HepG2 (cell line): ENCODE results near the gene AP4M1. TPM values are rescaled to one million over a fixed set of nuclear protein-coding genes. Genes with fewer than 3 reads are reported as not detected.

Source experiments
- ARNT2 ChIP-seq: sonication (generic); formaldehyde crosslinking; IDR thresholded peaks from 2 replicates; pipeline ENCODE4 v1.8.0; 2022; ENCODE audit warnings: mild to moderate bottlenecking, low read depth, missing genetic modification reagents, moderate library complexity
- FOXK2 ChIP-seq: fragments of 450-650 bp; IDR thresholded peaks from 2 replicates; pipeline ENCODE4 v1.6.1; 2016
- FOXP4 ChIP-seq: sonication (generic); formaldehyde crosslinking; IDR thresholded peaks from 2 replicates; pipeline ENCODE4 v1.4.0; 2020; ENCODE audit warnings: missing genetic modification reagents
- HNF4G ChIP-seq, 2 experiments: sonication (generic) in 1 of 2; formaldehyde crosslinking in 1 of 2; IDR thresholded peaks; 2 replicates each; pipeline versions ENCODE4 v1.4.0 to v1.6.1; 2011 to 2020; ENCODE audit warnings: borderline replicate concordance in 2 of 2, low read depth in 2 of 2, mild to moderate bottlenecking in 2 of 2, low read length in 1 of 2, missing genetic modification reagents in 1 of 2, moderate library complexity in 1 of 2
- HOMEZ ChIP-seq: IDR thresholded peaks from 2 replicates; pipeline ENCODE4 v1.6.1; 2016; ENCODE audit warnings: low read depth
- JARID2 ChIP-seq: sonication (generic); formaldehyde crosslinking; IDR thresholded peaks from 2 replicates; pipeline ENCODE4 v1.8.1; 2023; ENCODE audit warnings: missing genetic modification reagents, inconsistent platforms; ENCODE audit not compliant: insufficient replicate concordance
- KLF11 ChIP-seq: IDR thresholded peaks from 2 replicates; pipeline ENCODE4 v1.6.1; 2016; ENCODE audit warnings: missing compliant biosample characterization
- MAX ChIP-seq: IDR thresholded peaks from 2 replicates; pipeline ENCODE4 v1.6.1; 2012; ENCODE audit warnings: inconsistent platforms
- MED1 ChIP-seq: sonication (generic); formaldehyde crosslinking; IDR thresholded peaks from 2 replicates; pipeline ENCODE4 v1.4.0; 2020; ENCODE audit warnings: missing genetic modification reagents
- MLX ChIP-seq: IDR thresholded peaks from 2 replicates; pipeline ENCODE4 v1.6.1; 2016
- PHF21A ChIP-seq: sonication (generic); formaldehyde crosslinking; IDR thresholded peaks from 2 replicates; pipeline ENCODE4 v1.5.0; 2020; ENCODE audit warnings: mild to moderate bottlenecking, missing genetic modification reagents
- PHF5A ChIP-seq: IDR thresholded peaks from one replicate; pipeline ENCODE4 v1.6.1; 2018; ENCODE audit warnings: low read depth, missing genetic modification reagents; ENCODE audit not compliant: unreplicated experiment
- POLR2A ChIP-seq, 2 experiments: IDR thresholded peaks; 2 replicates each; pipeline ENCODE4 v1.6.1; 2011; ENCODE audit warnings: low read depth in 2 of 2, low read length in 2 of 2, mild to moderate bottlenecking in 1 of 2, moderate library complexity in 1 of 2; ENCODE audit not compliant: insufficient read depth in 1 of 2
- RBFOX2 ChIP-seq: fragments of 200-400 bp; formaldehyde crosslinking; IDR thresholded peaks from 2 replicates; pipeline ENCODE4 v1.6.1; 2017; ENCODE audit warnings: low read depth, mild to moderate bottlenecking, low read length
- REPIN1 ChIP-seq: sonication (generic); formaldehyde crosslinking; IDR thresholded peaks from 2 replicates; pipeline ENCODE4 v1.8.0; 2022; ENCODE audit warnings: missing genetic modification reagents, low read depth, mild to moderate bottlenecking, borderline replicate concordance
- SALL1 ChIP-seq: sonication (generic); formaldehyde crosslinking; IDR thresholded peaks from 2 replicates; pipeline ENCODE4 v1.8.0; 2022; ENCODE audit warnings: mild to moderate bottlenecking, missing genetic modification reagents
- SALL2 ChIP-seq: sonication (generic); formaldehyde crosslinking; IDR thresholded peaks from 2 replicates; pipeline ENCODE4 v1.8.1; 2023; ENCODE audit warnings: mild to moderate bottlenecking, missing genetic modification reagents, inconsistent platforms
- TFAP4 ChIP-seq: sonication (generic); IDR thresholded peaks from 2 replicates; pipeline ENCODE4 v1.6.1; 2016; ENCODE audit warnings: low read depth, borderline replicate concordance
- WIZ ChIP-seq: sonication (generic); formaldehyde crosslinking; IDR thresholded peaks from 2 replicates; pipeline ENCODE4 v1.5.1; 2020; ENCODE audit warnings: mild to moderate bottlenecking, missing genetic modification reagents
- ZFP1 ChIP-seq: IDR thresholded peaks from 2 replicates; pipeline ENCODE4 v1.6.1; 2016
- ZFY ChIP-seq: sonication (generic); formaldehyde crosslinking; IDR thresholded peaks from 2 replicates; pipeline ENCODE4 v1.4.0; 2020; ENCODE audit warnings: missing genetic modification reagents
- ZNF234 ChIP-seq: sonication (generic); formaldehyde crosslinking; conservative IDR thresholded peaks from 2 replicates; pipeline ENCODE4 v1.5.1; 2020; ENCODE audit warnings: mild to moderate bottlenecking, missing genetic modification reagents
- ZNF383 ChIP-seq: sonication (generic); formaldehyde crosslinking; IDR thresholded peaks from 2 replicates; pipeline ENCODE4 v1.4.0; 2020; ENCODE audit warnings: missing genetic modification reagents, mild to moderate bottlenecking, borderline replicate concordance
- ZNF468 ChIP-seq: sonication (generic); formaldehyde crosslinking; IDR thresholded peaks from 2 replicates; pipeline ENCODE4 v1.8.0; 2022; ENCODE audit warnings: mild to moderate bottlenecking, moderate library complexity, missing genetic modification reagents
- ZNF552 ChIP-seq: sonication (generic); formaldehyde crosslinking; IDR thresholded peaks from 2 replicates; pipeline ENCODE4 v1.9.0; 2022; ENCODE audit warnings: missing genetic modification reagents, mild to moderate bottlenecking, borderline replicate concordance
- ZNF580 ChIP-seq: IDR thresholded peaks from 2 replicates; pipeline ENCODE4 v1.6.1; 2016; ENCODE audit warnings: low read depth, borderline replicate concordance
- polyA plus RNA-seq, 8 experiments: library from polyadenylated mRNA; depleted of rRNA in 3 of 8; stranded (reverse) in 7 of 8; unstranded in 1 of 8; fragments of >200 nt; fragmentation: Illumina TruSeq in 4 of 8; extraction: Trizol in 4 of 8; gene quantifications; 2 replicates each; pipeline versions ENCODE4 v1.2.1 to v1.2.3, GENCODE V29; 2011 to 2016; ENCODE audit warnings: low read depth in 4 of 8, missing spikeins in 1 of 8, mixed read lengths in 1 of 8; ENCODE audit not compliant: insufficient read depth in 1 of 8
- total RNA-seq, 5 experiments: library from RNA; depleted of rRNA; stranded (reverse); fragments of >200 nt; fragmentation: Illumina TruSeq; extraction: Trizol; gene quantifications; 2 replicates each; pipeline ENCODE4 v1.2.3, GENCODE V29; 2016; ENCODE audit warnings: low read depth in 1 of 5

AP4M1 gene
- total and polyA plus RNA-seq, 2 of the 13 experiments (the other 11 are each of a cell fraction or from before 2014, with no cell fraction given), result 6.3 to 9.7 TPM

GRCh38 chr7:100079024-100079560 is 22.4 kb upstream of the AP4M1 start (continued):
- TF ChIP-seq ARNT2 (peak; percentile 63; the same call in 1 of the 2 replicates), KLF11 (CRISPR knock-in tag) (0 out of 2 replicates have a peak, but pooled peaks have one; percentile 34), HNF4G (IDR thresholded peaks at IDR 0.05; ENCODE audit: borderline replicate concordance, low read depth, low read length) (peak; percentile 90), HNF4G (CRISPR knock-in tag; IDR thresholded peaks at IDR 0.05; ENCODE audit: borderline replicate concordance, low read depth) (peak; percentile 84; the same call in 1 of the 2 replicates), ZFY (CRISPR knock-in tag) (peak; percentile 45; the same call in 1 of the 2 replicates), FOXP4 (peak; percentile 88), MED1 (CRISPR knock-in tag) (peak; percentile 63), PHF21A (CRISPR knock-in tag) (peak; percentile 77), ZNF552 (CRISPR knock-in tag) (no peak), SALL1 (CRISPR knock-in tag) (peak; percentile 53), HOMEZ (CRISPR knock-in tag) (peak; percentile 63; the same call in 1 of the 2 replicates), JARID2 (CRISPR knock-in tag) (no peak), POLR2A (IDR thresholded peaks at IDR 0.05; ENCODE audit: insufficient read depth in 1 of 2, low read depth in 2 of 2, low read length in 2 of 2) (peak; percentile 17 to 79; a peak in 3 of 4 replicates), TFAP4 (peak; percentile 95), ZNF234 (CRISPR knock-in tag) (no peak), ZNF468 (CRISPR knock-in tag) (no peak), MLX (CRISPR knock-in tag) (0 out of 2 replicates have a peak, but pooled peaks have one; percentile 43), PHF5A (CRISPR knock-in tag) (no peak), ZNF383 (CRISPR knock-in tag) (no peak), WIZ (CRISPR knock-in tag) (no peak), REPIN1 (no peak), RBFOX2 (peak; percentile 74), ZFP1 (CRISPR knock-in tag) (peak; percentile 27; the same call in 1 of the 2 replicates), ZNF580 (CRISPR knock-in tag) (no peak; the same call in 1 of the 2 replicates), FOXK2 (peak; percentile 94), MAX (0 out of 2 replicates have a peak, but pooled peaks have one; percentile 40), SALL2 (CRISPR knock-in tag) (no peak)
